Measurements from ENCODE around the gene STK11. TPM values are rescaled to one million over a fixed set of nuclear protein-coding genes. Genes with fewer than 3 reads are reported as not detected.

The STK11 gene
- total and polyA plus RNA-seq, 4 donors: 30.1 to 59.5 (median 49.1) TPM

- Histone ChIP-seq H3K36me3 (ENCODE audit: control insufficient read depth in 1 of 2, insufficient read depth in 2 of 2, low read length in 1 of 2) (peaks cover 0 to 2% of the 10 kb centered on the region in 2 donors), H3K4me3 (ENCODE audit: low read length in 2 of 2) (no peak overlapping the region), H3K9me3 (ENCODE audit: control insufficient read depth, low read length) (no peaks in the 10 kb centered on the region), H3K27me3 (ENCODE audit: control insufficient read depth in 1 of 2, insufficient read depth in 2 of 2, low read length in 1 of 2) (no peaks in the 10 kb centered on the region), H3K27ac (ENCODE audit: low read depth in 1 of 2, low read length in 2 of 2) (no peak overlapping the region), H3K4me1 (ENCODE audit: control insufficient read depth in 1 of 2, insufficient read depth in 2 of 2, low read length in 2 of 2) (no peaks in the 10 kb centered on the region)
- ATAC-seq (ENCODE audit: low FRiP score) (peak; percentile 1), DNase-seq (peak in 1 of 2 donors; percentile 77)
- WGBS, 2 donors: 77 to 83% methylated on average over 22 of the region's 22 CpGs
- intact Hi-C loops (cut with DNase I): loop anchor here in 1 of 2 donors (2.0 kb wide), 1 partner anchor 17 kb away; the partner anchor contains the start of gene CBARP
These were observed 16.3 kb downstream of the STK11 start for GRCh38 chr19:1221904-1222255.

GRCh38 chr19:1222394-1222793 is 16.8 kb downstream of the STK11 start:
- Histone ChIP-seq H3K27me3 (ENCODE audit: control insufficient read depth in 1 of 2, insufficient read depth in 2 of 2, low read length in 1 of 2) (no peaks in the 10 kb centered on the region), H3K9me3 (ENCODE audit: control insufficient read depth, low read length) (no peaks in the 10 kb centered on the region), H3K4me1 (ENCODE audit: control insufficient read depth in 1 of 2, insufficient read depth in 2 of 2, low read length in 2 of 2) (no peaks in the 10 kb centered on the region), H3K27ac (ENCODE audit: low read depth in 1 of 2, low read length in 2 of 2) (no peak overlapping the region), H3K4me3 (ENCODE audit: low read length in 2 of 2) (no peak overlapping the region), H3K36me3 (ENCODE audit: control insufficient read depth in 1 of 2, insufficient read depth in 2 of 2, low read length in 1 of 2) (peaks cover 0 to 2% of the 10 kb centered on the region in 2 donors)
- ATAC-seq (ENCODE audit: low FRiP score) (no peak), DNase-seq (no peak)
- intact Hi-C loops (cut with DNase I): no loop called here
- WGBS, 2 donors: 85 to 88% methylated on average over 14 of the region's 14 CpGs

- no peaks in the 10 kb centered on the region for H3K27me3 ChIP-seq (ENCODE audit: control insufficient read depth in 1 of 2, insufficient read depth in 2 of 2, low read length in 1 of 2)
- 56 to 61% methylated on average over 46 to 48 of the region's 48 CpGs for WGBS, 2 donors
- H3K27ac ChIP-seq (ENCODE audit: low read depth in 1 of 2, low read length in 2 of 2): no peak overlapping the region
- no peak overlapping the region for H3K4me3 ChIP-seq (ENCODE audit: low read length in 2 of 2)
- intact Hi-C loops (cut with DNase I): no loop called here
- H3K4me1 ChIP-seq (ENCODE audit: control insufficient read depth in 1 of 2, insufficient read depth in 2 of 2, low read length in 2 of 2): no peaks in the 10 kb centered on the region
- H3K9me3 ChIP-seq (ENCODE audit: control insufficient read depth, low read length): no peaks in the 10 kb centered on the region
- no peak for ATAC-seq (ENCODE audit: low FRiP score)
- DNase-seq: peak; percentile 73 to 83
- peaks cover 0 to 2% of the 10 kb centered on the region in 2 donors for H3K36me3 ChIP-seq (ENCODE audit: control insufficient read depth in 1 of 2, insufficient read depth in 2 of 2, low read length in 1 of 2)
These were observed 17.7 kb downstream of the STK11 start for GRCh38 chr19:1223018-1223855.

- Histone ChIP-seq H3K4me1 (ENCODE audit: control insufficient read depth in 1 of 2, insufficient read depth in 2 of 2, low read length in 2 of 2) (no peaks in the 10 kb centered on the region), H3K9me3 (ENCODE audit: control insufficient read depth, low read length) (no peaks in the 10 kb centered on the region), H3K36me3 (ENCODE audit: control insufficient read depth in 1 of 2, insufficient read depth in 2 of 2, low read length in 1 of 2) (peaks cover 0 to 2% of the 10 kb centered on the region in 2 donors), H3K4me3 (ENCODE audit: low read length in 2 of 2) (no peak overlapping the region), H3K27ac (ENCODE audit: low read depth in 1 of 2, low read length in 2 of 2) (no peak overlapping the region), H3K27me3 (ENCODE audit: control insufficient read depth in 1 of 2, insufficient read depth in 2 of 2, low read length in 1 of 2) (no peaks in the 10 kb centered on the region)
- ATAC-seq (ENCODE audit: low FRiP score): no peak
- DNase-seq: no peak
- WGBS, 2 donors: 88 to 90% methylated on average over 16 of the region's 16 CpGs
- intact Hi-C loops (cut with DNase I): no loop called here
These were observed 18.7 kb downstream of the STK11 start for GRCh38 chr19:1224047-1224825.

- Histone ChIP-seq H3K4me3 (ENCODE audit: low read length in 2 of 2) (no peak overlapping the region), H3K9me3 (ENCODE audit: control insufficient read depth, low read length) (no peaks in the 10 kb centered on the region), H3K4me1 (ENCODE audit: control insufficient read depth in 1 of 2, insufficient read depth in 2 of 2, low read length in 2 of 2) (no peaks in the 10 kb centered on the region), H3K27me3 (ENCODE audit: control insufficient read depth in 1 of 2, insufficient read depth in 2 of 2, low read length in 1 of 2) (no peaks in the 10 kb centered on the region), H3K36me3 (ENCODE audit: control insufficient read depth in 1 of 2, insufficient read depth in 2 of 2, low read length in 1 of 2) (peaks cover 0 to 2% of the 10 kb centered on the region in 2 donors), H3K27ac (ENCODE audit: low read depth in 1 of 2, low read length in 2 of 2) (no peak overlapping the region)
- 86 to 90% methylated on average over 16 of the region's 16 CpGs for WGBS, 2 donors
- ATAC-seq (ENCODE audit: low FRiP score) (no peak), DNase-seq (no peak)
- intact Hi-C loops (cut with DNase I): no loop called here
These were observed 19.3 kb downstream of the STK11 start for GRCh38 chr19:1224847-1225246.

GRCh38 chr19:1225440-1226226 is 20.1 kb downstream of the STK11 start:
- no peaks in the 10 kb centered on the region for H3K9me3 ChIP-seq (ENCODE audit: control insufficient read depth, low read length)
- DNase-seq (no peak), ATAC-seq (ENCODE audit: low FRiP score) (no peak)
- H3K27me3 ChIP-seq (ENCODE audit: control insufficient read depth in 1 of 2, insufficient read depth in 2 of 2, low read length in 1 of 2): no peaks in the 10 kb centered on the region
- H3K4me1 ChIP-seq (ENCODE audit: control insufficient read depth in 1 of 2, insufficient read depth in 2 of 2, low read length in 2 of 2): no peaks in the 10 kb centered on the region
- intact Hi-C loops (cut with DNase I): no loop called here
- peaks cover 0 to 2% of the 10 kb centered on the region in 2 donors for H3K36me3 ChIP-seq (ENCODE audit: control insufficient read depth in 1 of 2, insufficient read depth in 2 of 2, low read length in 1 of 2)
- WGBS, 2 donors: 85 to 86% methylated on average over 28 to 29 of the region's 29 CpGs
- H3K4me3 ChIP-seq (ENCODE audit: low read length in 2 of 2): no peak overlapping the region
- no peak overlapping the region for H3K27ac ChIP-seq (ENCODE audit: low read depth in 1 of 2, low read length in 2 of 2)

- WGBS, 2 donors: 91 to 93% methylated on average over 11 of the region's 11 CpGs
- Histone ChIP-seq H3K27ac (ENCODE audit: low read depth in 1 of 2, low read length in 2 of 2) (no peak overlapping the region), H3K36me3 (ENCODE audit: control insufficient read depth in 1 of 2, insufficient read depth in 2 of 2, low read length in 1 of 2) (no peaks in the 10 kb centered on the region)
These were observed 20.6 kb downstream of the STK11 start for GRCh38 chr19:1226227-1226518.

GRCh38 chr19:1226522-1227303 is 21.1 kb downstream of the STK11 start:
- Histone ChIP-seq H3K36me3 (ENCODE audit: control insufficient read depth in 1 of 2, insufficient read depth in 2 of 2, low read length in 1 of 2) (no peaks in the 10 kb centered on the region), H3K27me3 (ENCODE audit: control insufficient read depth in 1 of 2, insufficient read depth in 2 of 2, low read length in 1 of 2) (no peaks in the 10 kb centered on the region), H3K4me1 (ENCODE audit: control insufficient read depth in 1 of 2, insufficient read depth in 2 of 2, low read length in 2 of 2) (no peaks in the 10 kb centered on the region), H3K4me3 (ENCODE audit: low read length in 2 of 2) (no peak overlapping the region), H3K27ac (ENCODE audit: low read depth in 1 of 2, low read length in 2 of 2) (no peak overlapping the region), H3K9me3 (ENCODE audit: control insufficient read depth, low read length) (no peaks in the 10 kb centered on the region)
- WGBS, 2 donors: 89% methylated on average over 47 to 50 of the region's 50 CpGs
- intact Hi-C loops (cut with DNase I): no loop called here
- ATAC-seq (ENCODE audit: low FRiP score): no peak
- DNase-seq: no peak

More at GRCh38 chr19:1226227-1226518, 20.6 kb downstream of the STK11 start:
- H3K27me3 ChIP-seq (ENCODE audit: control insufficient read depth in 1 of 2, insufficient read depth in 2 of 2, low read length in 1 of 2): no peaks in the 10 kb centered on the region
- intact Hi-C loops (cut with DNase I): no loop called here
- no peaks in the 10 kb centered on the region for H3K4me1 ChIP-seq (ENCODE audit: control insufficient read depth in 1 of 2, insufficient read depth in 2 of 2, low read length in 2 of 2)
- no peak overlapping the region for H3K4me3 ChIP-seq (ENCODE audit: low read length in 2 of 2)
- ATAC-seq (ENCODE audit: low FRiP score) (no peak), DNase-seq (no peak)
- H3K9me3 ChIP-seq (ENCODE audit: control insufficient read depth, low read length): no peaks in the 10 kb centered on the region

All from aorta (tissue), 5 donors.